ENCODE results near the gene KRTAP10-4.
"Not testable (repeated sequence)": the region's sequence is repeated elsewhere in the genome, so short reads cannot be mapped to it uniquely, and the experiment has no call there.

Gene KRTAP10-4

DNA sequence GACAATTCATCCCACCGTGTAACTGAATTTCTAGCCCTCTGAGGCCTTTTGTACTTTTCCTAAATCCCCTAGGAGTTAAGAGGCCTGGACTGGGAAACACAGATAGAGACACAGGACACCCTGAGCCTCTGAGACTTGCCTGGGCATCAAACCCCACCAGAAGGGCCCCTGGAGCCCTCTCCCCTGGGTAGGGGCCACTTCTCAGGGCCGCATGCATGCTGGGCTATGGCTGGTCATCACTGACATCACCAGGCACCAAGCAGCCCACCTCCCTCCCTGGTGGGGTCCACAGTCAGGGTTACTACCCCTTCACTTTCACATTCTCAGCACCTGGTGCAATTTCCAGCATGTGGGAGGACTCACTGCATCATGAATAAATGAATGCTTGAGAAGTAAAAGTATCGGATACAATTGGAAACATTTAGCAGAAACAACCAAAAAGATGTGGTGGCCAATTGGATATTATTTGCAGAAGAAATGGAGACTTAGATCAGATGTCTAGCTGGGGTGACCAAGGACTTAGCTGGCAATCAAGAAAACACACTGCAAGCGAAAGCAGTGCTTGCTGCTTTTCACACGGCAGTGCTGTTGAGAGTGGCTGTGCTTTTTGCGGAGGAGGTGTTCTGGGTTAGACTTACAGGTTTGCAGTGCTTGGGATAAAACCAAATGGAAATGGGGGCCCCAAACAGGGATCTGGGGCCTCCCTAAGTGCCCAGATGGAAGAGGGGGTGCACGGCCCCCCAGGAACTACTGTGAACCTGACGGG is 25.9 kb downstream of the KRTAP10-4 start:
- no peak for DNase-seq (ENCODE audit: low spot score)

- not testable (repeated sequence) for DNase-seq (ENCODE audit: low spot score)
These were observed 26.8 kb downstream of the KRTAP10-4 start, which contains the start of gene KRTAP10-7 for GRCh38 chr21:44600118-44600978. Gene KRTAP10-7, plus strand, starts transcription at chr21:44600597. Its CDS starts 25 bp downstream, at chr21:44600622.

- not testable (repeated sequence) for DNase-seq (ENCODE audit: low spot score)
These were observed 27.6 kb downstream of the KRTAP10-4 start for GRCh38 chr21:44601091-44601490.

DNA sequence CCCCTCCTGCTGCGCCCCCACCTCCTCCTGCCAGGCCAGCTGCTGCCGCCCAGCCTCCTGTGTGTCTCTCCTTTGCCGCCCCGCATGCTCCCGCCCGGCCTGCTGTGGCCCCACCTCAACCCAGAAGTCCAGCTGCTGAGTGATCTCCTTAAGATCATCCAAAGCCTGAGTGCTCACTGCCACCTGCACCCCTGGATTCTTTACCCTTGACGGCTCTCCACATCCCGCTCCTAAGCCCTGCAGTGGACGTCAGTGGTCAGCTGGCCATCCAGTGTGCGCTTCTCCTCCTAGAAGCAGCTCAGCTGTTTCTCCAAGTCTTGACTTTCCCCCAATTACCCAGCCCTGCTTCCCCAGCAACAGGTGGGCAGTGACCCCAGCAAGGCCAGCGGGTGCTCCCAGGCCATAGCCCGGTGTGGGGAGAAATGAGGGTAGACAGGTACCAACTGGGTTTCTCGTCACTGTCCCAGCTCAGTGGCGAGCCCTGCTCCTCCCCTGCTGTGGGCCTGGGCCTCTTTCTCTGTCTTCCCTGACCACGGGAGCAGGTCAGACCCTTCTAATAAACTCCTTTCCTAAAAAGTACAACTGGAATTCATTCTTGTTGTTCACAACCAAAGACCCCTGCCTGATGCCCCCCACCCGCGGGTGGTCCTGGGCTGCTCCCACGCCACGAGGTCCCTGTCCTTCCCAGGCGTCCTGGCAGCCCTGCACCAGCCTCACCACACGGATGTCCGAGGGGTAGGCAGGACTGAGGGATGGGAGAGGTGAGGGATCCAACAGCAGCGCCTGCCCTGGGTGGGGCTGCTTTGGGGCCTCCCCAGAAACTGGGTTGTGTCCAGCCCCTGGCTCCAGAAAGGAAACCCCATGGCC is 28.3 kb downstream of the KRTAP10-4 start:
- no peak for DNase-seq (ENCODE audit: low spot score)

- no peak for DNase-seq (ENCODE audit: low spot score)
These were observed 28.9 kb downstream of the KRTAP10-4 start for GRCh38 chr21:44602463-44602850.

GRCh38 chr21:44603109-44603875 is 29.8 kb downstream of the KRTAP10-4 start:
- DNase-seq (ENCODE audit: low spot score) = no peak

DNA sequence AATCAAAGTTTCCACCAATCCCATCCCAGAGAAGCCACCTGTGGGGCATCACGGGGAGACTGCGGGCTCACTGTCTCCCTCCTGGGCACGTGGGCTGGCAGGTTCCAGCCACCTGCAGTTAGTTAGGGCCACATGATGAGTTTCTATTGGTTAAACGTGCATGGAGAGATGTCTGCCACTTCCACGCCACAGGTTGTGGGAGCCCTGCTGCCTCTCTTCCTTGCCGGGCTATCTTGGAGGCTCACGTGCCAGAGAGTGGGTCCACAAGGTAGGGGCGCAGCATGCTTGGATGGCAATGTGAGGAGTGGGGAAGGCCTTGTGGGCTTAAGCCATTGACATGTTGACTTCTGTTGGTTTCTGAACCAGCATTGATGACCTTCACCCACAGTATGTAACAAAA is 30.4 kb downstream of the KRTAP10-4 start:
- DNase-seq (ENCODE audit: low spot score) = no peak

DNA sequence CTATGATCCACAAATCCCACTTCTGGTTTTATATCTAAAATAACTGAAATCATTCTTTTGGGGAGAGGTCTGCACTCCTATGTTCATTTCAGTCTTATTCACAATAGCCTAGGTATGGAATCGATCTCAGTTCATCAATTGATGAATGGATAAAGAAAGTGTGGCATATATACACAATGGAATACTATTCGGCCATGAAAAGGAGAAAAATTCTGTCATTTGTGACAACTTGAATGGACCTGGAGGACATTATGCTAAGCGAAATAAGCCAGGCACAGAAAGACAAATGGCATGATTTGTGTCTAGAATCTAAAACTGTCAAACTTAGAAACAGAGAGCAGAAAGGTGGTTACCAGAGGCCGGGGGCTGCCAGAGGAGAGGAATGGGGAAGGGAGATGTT is 33.0 kb downstream of the KRTAP10-4 start:
- no peak for DNase-seq (ENCODE audit: low spot score)

DNA sequence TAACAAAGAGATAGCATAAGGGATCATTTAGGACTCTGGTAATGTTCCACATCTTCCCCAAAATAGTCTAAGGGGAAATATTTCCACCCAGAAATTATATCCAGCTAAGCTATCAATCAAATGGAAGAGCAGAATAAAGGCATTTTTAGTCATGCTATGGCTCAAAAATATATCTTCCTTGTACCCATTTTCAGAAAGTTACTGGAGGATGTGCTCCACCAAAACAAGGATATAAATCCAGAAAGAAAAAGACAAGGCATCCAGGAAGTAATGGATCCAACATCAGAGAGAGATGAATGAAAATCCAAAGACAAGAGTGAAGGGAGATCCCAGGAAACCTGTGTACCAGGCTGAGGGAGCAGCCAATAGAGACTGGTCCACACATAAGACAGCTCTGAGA is 35.7 kb downstream of the KRTAP10-4 start:
- no peak for DNase-seq (ENCODE audit: low spot score)

GRCh38 chr21:44610157-44610843 is 36.8 kb downstream of the KRTAP10-4 start:
- not testable (repeated sequence) for DNase-seq (ENCODE audit: low spot score)

DNA sequence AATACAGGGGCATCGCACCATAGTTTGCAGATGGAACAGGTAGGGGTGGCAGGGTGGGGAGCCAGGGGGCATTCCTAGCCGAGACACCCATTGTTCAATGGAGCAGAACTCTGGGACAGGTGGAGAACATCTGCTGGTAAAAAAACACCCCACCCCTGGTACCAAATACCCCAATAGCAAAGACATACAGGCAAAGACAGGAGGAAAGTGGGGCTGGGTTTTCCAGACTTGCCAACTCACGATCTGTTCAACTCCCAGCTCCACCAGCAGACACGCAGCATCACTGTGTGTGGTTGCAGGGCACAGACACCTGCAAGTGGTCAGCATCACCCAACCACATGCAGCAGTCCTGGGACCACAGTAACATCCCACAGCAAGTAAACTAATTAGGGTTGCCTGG is 38.0 kb downstream of the KRTAP10-4 start:
- DNase-seq (ENCODE audit: low spot score) = no peak

- no peak for DNase-seq (ENCODE audit: low spot score)
These were observed 38.5 kb downstream of the KRTAP10-4 start, which contains the start of gene KRTAP10-8 for GRCh38 chr21:44612029-44612486. Gene KRTAP10-8, plus strand, starts transcription at chr21:44612079. Its CDS starts 22 bp downstream, at chr21:44612101.

GRCh38 chr21:44612669-44613229 is 39.2 kb downstream of the KRTAP10-4 start:
- DNase-seq (ENCODE audit: low spot score) = no peak

- DNase-seq (ENCODE audit: low spot score) = no peak
These were observed 40.0 kb downstream of the KRTAP10-4 start for GRCh38 chr21:44613386-44614155.

DNA sequence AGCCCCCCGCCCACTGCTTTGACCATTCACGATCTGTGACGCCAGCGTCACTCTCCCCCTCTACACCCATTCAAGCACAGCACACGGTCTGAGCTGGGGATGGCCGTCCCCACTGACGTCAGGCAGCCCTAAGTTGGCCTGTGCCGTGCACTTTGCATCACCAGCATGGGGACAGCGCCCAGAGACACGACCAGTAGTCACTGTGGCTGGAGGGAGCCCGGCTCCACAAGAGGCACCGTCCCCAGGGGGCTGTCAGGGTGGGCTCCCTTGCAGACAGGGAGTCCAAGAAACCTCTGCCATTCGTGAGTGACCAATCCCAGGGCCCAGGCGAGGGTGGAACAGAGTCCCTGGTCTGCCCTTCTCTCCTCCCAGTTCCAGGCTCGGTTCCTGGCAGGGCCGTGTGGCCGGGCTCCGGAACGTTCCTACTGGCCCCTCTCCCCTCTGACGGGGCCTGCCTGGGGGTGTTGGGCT is 40.7 kb downstream of the KRTAP10-4 start:
- DNase-seq (ENCODE audit: low spot score) = no peak

DNA sequence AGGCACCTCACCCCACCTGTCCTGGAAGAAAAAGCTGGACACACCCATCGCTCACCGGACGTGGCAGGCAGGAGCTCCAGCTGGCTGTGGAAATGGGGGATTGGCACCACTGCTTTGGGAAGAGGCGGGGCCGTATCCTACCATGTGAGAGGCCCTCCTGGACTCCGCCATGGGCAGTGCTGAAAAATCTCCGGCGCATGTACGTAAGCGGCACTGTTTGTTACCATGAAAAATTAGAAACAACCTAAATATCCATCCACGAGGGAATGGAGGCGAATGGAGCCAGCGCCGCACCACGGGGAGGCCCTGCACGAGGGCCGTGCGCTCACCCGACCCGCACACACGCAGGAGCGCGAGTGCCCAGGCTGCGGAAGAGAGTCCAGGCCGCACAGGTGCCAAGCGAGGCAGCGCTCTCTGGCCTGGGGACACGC is 41.4 kb downstream of the KRTAP10-4 start:
- no peak for DNase-seq (ENCODE audit: low spot score)

DNA sequence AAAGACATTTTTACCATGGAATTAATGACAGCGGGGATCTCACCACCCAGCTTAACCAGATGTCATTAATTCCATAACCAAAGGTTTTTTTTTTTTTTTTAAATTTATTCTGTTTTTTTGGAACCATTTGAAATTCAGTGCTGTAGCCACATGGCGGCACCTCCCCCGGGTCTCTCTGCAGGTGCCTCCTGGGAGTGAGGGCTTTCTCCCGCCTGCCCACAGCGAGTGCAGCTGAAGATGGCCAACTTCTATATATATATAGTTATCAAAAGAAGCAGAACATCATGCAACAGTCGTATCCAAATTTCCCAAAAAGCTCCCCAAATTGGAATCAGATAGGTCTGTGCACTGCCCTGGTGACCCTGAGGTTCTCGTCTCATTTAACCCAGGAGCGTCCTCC is 41.9 kb downstream of the KRTAP10-4 start:
- DNase-seq (ENCODE audit: low spot score) = no peak

- DNase-seq (ENCODE audit: low spot score) = no peak
These were observed 42.5 kb downstream of the KRTAP10-4 start for GRCh38 chr21:44615911-44616590.

DNA sequence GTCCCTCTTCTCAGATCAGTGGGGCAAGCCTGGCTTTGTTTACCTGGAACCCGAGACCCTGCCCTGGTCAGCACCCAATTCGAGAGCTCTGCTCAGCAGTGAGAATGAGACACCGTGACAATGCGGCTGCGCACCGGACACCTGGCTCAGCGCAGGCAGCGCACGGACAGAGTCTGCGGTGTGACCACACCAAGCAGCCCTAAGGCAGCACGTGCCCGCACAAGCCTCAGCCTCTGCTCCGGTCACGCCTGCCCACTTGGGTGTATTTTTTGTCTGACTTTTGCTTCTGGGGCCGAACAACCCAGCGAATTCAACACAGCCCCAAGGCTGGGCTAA is 43.0 kb downstream of the KRTAP10-4 start:
- DNase-seq (ENCODE audit: low spot score) = no peak
